ENCODE measurements around the gene RBM47.
"Not testable (repeated sequence)": the region's sequence is repeated elsewhere in the genome, so short reads cannot be mapped to it uniquely, and the experiment has no call there.

The RBM47 gene

DNA sequence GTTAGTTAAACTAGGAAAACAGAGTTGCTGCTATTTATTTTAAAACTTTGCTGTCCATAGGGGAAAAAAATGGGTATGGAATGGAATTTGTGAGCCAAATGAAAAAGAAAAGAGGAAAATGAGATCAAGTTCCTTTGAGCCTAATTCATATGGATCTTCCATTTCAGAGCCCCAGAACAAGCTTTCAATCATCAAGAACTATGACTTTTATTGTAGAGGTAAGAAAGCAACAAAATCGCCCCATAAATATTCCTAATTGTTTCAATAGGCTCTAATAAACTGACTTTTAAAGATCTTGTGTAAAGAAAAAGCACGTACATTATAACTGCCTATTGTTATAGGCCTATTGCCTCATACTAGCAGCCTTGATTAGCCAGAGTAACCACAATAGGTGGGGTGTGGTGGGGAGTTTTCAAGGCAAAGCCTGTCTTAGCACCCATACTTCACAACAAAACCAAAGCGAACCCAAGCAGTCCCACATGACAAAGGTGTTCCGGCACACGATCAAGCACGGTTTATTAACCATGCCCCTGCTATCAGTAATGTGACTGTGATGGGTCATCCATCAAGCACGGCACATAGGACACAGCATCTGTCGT lies 44.4 kb downstream of the RBM47 start:
- no peak for DNase-seq

DNA sequence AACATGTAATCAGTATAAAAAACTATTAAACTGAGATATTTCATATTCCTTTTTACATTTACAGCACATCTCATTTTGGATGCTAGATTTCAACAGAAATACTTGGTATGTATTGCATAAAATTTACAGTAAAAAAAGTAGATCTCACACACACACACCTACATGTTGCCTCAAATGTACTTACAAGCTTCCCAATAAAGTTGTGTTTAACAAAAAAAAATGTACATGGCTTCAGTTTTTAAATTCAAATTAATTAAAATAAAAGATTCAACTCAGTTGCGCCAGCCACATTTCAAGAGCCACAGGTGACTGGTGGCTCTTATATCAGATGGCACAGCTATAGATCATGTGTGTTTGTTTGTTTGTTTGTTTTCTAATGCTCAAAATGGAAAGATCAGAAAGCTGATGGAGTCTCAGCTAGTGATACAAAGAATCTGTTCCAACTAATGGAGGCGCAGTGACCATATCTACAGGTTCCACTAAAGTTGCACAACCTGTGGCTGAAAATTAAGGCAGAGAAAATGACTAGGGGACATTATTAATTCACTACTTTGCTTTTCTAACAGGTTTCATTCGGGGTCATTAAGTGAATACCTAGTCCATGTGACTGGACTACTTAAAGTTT lies 45.0 kb downstream of the RBM47 start:
- no peak for DNase-seq

DNA sequence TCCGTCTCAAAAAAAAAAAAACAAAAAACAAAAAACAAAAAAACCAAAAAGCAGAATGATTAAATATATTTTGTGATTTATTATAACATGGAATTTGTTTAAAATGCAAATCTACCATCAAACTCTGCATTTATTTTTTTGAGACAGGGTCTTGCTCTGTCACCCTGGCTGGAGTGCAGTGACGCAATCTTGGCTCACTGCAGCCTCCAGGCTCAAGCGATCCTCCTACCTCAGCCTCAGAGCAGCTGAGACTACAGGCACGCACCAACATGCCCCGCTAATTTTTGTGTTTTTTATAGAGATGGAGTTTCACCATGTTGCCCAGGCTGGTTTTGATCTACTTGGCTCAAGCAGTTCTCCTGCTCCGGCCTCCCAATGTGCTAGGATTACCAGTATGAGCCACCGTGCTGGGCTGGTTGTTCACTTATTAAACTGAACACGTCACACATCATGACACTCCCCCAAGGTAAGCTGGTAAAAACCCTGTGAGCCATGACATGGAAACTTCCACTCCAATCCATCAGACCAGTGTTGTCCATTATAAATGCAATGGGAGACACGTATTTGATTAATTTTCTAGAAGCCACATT lies 45.7 kb downstream of the RBM47 start:
- no peak for DNase-seq

DNA sequence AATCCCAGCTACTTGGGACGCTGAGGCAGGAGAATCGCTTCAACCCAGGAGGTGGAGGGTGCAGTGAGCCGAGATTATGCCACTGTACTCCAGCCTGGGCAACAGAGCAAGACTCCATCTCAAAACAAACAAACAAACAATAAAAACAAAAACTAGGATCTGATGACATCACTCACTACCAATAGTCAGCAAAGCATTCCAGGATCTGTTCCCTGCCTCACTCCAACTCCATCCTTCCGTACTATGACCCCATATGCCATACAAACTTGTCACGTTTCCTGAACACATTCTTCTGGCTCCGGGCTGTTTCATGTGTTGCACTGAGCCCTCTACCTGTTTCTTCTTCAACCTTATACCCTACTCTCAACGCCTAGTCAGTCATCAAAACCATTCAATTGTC lies 47.3 kb downstream of the RBM47 start:
- no peak for DNase-seq

DNA sequence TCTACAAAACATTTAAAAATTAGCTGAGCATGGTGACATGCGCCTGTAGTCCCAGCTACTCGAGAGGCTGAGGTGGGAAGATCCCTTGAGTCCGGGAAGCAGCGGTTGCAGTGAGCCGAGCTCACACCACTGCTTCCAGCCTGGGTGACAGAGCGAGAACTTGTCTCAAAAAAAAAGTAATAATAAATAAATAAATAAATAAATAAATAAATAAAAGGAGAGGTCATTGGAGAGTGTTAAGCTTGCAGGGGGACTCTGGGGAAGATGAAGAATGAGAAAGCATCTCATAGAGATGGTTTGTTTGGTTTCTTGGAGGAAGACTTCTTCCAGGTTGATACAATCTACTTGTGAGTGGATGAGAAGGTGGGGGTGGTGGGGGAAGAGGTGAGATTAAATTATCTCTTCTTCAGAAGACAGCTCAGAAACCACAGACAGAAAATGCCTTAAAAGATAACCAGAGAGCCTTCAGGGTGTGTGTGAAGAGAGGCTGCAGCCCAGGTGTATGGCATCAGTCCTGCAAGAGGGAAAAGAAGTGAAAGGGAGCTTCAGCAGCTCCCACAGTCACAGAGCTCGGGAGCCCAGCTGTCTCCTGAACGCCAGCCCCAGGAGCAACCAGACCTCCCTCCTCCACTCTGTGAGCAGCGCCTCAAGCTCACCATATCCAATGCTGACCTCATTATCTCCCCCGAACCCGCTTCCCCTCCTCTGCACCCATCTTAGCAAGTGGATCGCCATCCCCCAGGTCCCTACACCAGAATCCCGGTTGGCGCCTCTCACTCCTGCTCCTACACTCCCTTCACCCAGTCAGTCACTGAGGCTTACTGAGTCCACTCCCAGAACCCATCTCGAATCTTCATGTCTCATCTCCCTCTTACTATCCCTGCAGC lies 48.2 kb downstream of the RBM47 start:
- no peak for DNase-seq

DNA sequence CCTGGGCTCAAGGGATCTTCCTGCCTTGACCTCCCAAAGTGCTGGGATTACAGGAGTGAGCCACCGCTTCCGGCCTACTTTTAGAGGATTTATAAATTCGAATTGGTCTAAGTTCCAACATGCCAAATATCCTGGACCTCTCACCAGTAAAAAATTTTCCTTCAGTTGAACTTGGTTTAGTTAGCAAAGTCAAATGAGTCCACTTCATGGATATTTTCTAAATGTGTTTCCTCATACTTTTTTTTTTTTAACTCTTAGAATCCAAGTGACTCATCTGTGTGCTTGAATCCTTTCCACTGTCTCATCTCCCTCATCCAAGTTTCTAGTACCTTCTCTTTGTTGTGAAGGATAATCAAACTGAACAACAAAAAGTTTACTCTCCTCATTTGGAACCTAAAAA lies 49.7 kb downstream of the RBM47 start:
- DNase-seq: no peak

DNA sequence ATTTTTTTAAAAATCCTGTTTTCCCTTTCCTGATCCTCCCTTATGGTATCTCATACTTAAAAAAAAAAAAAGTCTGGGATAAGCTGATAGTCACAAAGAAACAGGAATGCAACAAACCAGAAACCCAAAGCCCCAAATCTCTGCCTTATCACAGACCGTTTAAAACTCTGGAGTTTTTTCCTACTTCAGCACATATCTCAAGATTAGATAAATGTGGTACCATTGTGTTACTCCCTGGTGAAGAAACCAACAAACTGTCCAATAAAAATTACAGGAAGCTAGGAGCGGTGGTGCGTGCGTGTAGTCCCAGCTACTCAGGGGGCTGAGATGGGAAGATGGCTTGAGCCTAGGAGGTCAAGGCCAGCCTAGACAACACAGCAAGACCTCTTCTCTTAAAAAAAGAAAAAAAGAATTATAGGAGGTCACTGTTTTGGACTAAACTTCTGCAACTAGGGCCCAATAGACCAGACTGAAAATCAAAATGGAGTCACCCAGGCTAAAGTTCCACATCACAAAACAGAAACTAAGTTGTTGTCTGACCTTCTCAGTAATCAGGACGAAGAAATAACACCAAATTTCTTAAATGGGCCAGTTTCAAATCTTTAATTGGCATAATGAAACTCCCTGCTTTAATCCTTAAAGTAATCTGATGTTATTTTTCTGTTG lies 51.9 kb downstream of the RBM47 start:
- no peak for DNase-seq

DNA sequence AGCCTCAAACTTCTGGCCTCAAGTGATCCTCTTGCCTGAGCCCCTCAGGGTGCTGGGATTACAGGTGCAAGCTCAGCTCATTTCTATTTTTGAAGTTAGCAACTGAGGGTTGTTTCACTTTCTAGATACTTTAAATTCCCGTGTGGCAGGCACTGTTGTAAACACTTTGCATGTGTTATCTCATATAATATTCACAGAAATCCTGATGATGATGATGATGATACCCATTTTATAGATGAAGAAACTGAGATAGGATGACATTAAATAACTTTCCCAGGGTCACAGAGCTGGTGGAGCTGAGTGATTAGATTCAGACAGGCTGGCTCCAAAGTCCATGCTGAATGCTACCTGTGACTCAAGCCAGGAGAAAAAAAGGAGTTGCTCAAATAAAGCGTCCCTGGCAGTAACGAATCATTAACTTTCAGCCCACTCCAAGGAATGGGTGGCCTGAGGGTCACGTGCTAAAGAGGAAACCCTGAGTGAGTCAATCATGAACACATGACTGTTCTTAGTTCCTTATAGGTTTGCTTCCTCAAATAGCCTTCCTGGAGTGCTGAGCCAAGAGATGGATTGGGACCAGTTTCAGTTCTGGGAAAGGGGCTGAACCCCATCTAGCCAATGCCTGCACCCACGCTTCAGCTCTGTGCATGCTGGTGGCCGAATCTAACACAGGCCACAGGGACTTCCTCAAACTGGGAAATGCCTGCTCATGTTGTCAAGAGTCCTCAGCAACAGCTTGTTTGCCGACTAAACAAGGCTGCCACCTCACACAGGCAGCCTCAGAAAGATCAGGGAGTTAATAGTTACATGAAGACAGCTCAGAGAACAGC lies 52.8 kb downstream of the RBM47 start:
- no peak for DNase-seq

DNA sequence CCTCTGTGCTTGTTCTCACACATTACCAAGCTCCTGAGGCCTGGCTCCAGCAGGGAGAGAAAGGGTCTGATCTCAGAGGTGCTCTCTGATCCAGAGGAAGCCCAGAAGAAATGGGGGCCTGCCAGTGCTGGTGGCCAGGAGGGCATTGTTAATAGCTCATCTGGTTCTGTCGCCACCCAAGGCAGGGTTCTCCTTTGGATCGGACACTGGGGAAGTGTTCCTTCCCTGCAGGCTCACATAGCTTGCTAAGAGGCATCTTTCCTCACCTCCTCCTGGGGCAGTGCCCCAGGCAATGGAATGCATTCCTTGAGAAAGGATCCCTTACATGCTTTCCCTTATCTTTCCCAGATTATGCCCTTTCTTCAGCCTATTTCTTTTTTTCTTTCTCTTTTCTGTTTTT lies 53.8 kb downstream of the RBM47 start:
- no peak for DNase-seq

DNA sequence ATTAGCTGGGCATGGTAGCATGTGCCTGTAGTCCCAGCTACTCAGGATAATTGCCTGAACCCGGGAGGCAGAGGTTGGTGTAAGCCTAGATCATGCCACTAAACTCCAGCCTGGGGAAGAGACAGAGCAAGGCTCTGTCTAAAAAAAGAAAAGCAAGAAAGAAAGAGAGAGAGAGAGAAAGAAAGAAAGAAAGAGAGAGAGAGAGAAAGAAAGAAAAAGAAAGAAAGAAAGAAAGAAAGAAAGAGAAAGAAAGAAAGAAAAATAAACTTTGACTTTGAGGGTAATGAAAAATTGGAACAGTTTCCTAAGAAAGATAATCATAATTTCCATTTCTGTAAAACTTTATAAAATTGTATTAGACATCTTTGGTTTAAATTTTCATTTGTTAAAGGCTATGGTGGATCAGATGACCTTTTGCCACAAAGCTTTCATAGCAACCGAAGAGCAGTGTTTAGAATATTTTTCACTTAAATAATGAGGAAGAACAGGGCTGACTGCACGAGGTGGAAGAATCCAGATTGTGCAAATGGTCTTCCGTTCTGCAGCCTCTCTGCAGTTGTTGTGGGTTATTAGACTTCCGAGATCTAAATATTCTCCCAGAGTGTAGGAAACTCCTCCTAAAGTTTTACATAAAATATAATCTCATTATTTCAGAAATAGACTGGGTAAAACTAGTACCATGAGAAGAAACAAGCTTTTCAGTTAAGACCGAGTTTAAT lies 55.9 kb downstream of the RBM47 start:
- no peak for DNase-seq

DNA sequence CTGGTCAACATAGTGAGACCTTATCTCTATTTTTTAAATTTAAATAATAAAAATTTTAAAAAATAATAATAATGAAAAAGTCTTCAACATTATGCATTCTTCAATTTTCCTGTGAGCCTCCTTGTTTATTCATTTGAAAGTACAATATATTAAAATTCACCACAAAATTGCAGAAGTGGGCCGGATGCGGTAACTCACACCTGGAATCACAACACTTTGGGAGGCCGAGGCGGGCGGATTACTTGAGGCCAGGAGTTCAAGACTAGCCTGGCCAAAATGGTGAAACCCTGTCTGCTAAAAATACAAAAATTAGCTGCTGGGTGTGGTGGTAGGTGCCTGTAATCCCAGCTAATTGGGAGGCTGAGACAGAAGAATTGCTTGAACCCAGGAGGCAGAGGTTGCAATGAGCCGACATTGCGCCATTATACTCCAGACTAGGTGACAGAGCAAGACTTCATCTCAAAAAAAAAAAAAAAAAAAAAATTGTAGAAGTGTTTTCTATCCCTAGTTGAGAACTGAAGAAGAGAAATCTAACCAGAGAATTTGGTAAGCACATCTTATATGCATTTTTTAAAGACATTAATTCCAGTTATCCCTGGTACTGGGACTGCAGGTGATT lies 56.9 kb downstream of the RBM47 start:
- DNase-seq: no peak

DNA sequence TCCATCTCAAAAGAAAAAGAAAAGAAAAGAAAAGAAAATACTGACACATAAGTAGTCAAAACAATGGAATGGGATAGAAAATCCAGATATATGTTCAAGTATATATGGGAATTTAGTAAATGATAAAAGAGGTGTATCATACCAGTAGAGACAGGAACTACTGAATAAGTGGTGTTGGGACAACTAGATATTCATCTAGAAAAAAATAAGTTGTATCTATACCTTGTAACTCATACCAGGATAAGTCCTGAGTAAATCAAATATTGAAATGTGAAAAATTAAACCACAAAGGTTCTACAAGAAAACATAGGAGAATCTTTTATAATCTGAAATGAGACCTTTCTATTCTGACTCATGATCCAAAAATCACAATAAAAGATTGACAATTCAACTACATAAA lies 58.5 kb downstream of the RBM47 start:
- DNase-seq: no peak

DNA sequence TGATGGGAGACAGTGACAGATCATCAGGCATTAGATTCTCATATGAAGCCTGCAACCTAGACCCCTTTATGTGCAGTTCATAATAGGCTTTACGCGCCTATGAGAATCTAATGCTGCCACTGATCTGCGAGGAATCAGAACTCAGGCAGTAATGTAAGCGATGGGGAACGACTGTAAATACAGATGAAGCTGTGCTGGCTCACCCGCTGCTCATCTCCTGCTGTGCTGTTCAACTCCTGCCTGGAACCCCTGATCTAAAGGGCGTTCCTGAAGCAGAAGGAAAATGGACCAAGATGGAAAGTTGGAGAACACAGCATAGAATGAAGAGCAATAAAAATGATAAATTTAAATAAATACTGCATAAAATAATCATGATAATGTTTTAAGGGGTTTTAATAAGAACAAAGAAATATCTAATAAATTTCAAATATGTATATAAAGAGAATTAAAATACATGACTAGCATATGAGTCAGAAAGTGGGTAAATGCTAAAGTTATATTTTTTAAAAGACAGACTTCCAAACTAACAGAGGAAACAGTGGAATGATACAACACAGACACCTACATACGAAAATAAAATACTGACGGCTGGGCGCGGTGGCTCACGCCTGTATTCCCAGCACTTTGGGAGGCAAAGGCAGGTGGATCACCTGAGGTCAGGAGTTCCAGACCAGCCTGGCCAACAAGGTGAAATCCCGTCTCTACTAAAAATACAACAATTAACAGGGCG lies 59.2 kb downstream of the RBM47 start:
- DNase-seq: no peak

DNA sequence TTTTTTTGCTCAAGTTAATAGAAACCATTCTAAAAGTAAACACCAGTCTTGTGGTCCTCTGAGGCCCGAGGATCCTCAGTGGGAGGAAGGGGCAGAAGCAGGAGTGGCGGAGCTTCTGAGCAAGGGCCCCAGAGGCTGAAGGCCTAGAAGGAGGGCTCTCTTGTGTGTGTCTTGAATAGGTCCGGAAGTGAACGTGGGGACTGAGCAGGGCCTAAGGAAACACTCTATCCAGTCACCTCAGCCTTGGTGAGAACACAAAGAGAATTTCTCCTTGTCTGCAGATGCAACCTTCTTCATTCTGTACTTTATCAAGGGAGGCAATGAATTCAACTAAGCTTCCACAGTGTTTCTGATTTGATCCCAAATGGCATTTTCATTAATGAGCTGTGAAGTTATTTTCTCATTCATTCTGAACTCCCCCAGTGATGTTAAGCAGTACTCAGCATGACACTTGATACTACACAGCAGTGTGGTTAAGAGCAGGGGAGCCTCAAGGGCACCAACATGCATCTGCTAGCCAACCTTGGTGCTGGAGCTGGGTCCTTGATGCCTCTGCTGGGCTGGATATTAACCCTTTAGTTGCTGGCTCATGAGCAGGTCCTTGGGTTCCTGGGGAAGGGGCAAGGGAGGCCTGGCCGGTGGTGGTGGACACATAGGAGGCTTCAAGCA lies 64.7 kb downstream of the RBM47 start:
- no peak for DNase-seq

DNA sequence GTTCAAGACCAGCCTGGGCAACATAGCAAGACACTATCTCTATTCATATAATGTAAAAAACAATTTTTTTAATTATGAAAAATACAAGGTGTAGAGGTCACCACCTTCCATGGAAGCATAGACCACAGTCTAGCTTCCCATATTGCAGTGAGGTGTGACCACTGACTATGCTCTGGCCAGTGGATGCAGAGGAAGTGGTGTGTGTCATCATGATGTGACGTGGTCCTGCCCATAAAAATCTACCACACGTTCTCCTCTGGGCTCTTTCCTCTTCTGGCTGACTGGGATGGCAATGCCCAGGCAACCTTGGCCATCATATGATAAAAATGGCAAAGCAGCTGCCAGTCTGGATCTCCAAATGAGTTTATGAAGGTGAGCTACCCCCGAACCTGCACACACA lies 65.7 kb downstream of the RBM47 start:
- no peak for DNase-seq

DNA sequence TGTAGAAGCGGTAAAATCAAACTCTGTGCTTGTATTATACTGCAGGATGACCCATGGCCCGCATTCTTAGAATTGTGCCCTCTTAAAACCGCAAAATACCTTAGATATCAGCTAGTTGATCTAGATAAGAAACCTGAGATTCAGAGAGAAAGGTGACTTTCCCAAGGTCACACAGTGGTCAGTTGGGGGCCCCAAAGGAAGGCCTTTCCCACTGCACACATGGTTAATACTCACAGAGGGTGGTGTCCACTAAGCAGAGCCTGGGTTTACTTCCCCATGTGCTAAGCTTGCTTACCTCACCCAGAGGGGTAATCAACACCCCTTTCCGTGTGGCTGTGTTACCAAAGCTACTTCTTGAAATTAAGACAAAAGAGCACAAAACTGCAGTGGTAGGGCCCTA lies 66.3 kb downstream of the RBM47 start:
- no peak for DNase-seq

DNA sequence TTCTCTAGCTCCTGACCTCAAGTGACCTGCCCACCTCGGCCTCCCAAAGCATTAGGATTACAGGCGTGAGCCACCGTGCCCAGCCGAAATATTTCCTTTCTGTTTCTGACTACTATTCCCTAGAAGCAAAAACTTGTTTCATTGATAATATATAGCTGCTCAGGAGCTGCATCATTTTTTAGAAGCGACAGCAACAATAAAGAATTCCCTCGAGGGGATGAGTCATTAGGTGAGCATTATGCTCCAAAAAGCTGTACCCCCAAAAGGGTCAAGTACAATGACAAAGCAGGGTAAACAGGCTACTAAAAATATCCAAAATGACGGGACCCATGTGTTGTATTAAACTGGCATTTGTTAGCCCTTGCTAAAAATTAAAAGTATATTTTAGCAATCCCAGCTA lies 67.0 kb downstream of the RBM47 start:
- no peak for DNase-seq

DNA sequence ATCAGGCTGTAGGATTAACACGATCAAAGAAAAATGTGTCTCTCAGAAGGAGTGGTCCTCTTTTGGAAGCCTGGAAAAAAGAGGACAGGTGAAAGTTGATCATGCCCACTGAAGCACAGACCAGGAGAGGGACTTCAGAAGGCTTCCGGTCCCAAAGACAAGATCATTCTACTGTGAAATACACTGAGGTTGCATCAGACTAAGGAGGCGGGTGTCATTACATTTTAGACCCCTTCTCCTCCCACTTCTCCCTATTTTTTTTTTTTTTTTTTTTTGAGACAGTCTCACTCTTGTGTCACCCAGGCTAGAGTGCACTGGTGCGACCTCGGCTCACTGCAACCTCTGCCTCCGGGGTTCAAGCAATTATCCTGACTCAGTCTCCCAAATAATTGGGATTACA lies 67.5 kb downstream of the RBM47 start:
- DNase-seq: no peak

DNA sequence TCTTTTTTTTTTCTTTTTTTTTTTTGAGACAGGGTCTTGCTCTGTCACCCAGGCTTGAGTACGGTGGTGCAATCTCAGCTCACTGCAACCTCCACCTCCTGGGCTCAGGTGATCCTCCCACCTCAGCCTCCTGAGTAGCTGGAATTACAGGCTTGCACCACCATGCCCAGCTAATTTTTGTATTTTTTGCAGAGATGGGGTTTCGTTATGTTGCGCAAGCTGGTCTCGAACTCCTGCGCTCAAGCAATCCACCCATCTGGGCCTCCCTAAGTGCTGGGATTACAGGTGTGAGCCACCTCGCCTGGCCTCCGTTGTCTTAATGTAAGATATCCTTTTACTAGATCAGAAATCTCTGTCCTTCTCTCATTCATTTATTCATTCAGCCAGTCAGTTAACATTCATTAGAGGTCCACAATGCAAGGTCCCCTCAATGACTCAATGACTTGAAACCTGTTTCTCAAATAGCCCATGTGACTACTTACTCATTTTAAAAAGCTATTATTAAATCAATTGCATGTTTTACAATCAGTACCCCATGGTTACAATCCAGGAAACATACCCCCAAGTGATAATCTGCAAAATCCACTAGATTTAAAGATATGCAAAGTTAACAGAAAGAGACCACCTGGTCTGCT lies 68.0 kb downstream of the RBM47 start:
- not testable (repeated sequence) for DNase-seq

All from NCI-H1048 (cell line).